K562 (cell line): ENCODE results near the gene HDAC1. TPM values are rescaled to one million over a fixed set of nuclear protein-coding genes. Genes with fewer than 3 reads are reported as not detected.

Experiments
- BRCA1 ChIP-seq, 2 experiments: fragments of 450-650 bp in 1 of 2; sonication (generic) in 1 of 2; formaldehyde crosslinking in 1 of 2; IDR thresholded peaks; 2 replicates each; pipeline versions ENCODE4 v1.5.0 to v1.6.1; 2017 to 2020; ENCODE audit warnings: mild to moderate bottlenecking in 1 of 2, missing genetic modification reagents in 1 of 2
- CBFB ChIP-seq: sonication (generic); formaldehyde crosslinking; IDR thresholded peaks from 2 replicates; pipeline ENCODE4 v1.4.0; 2020; ENCODE audit warnings: mild to moderate bottlenecking, missing genetic modification reagents
- CEBPB ChIP-seq: fragments of 450-650 bp; IDR thresholded peaks from 2 replicates; pipeline ENCODE4 v1.6.1; 2016; ENCODE audit warnings: missing genetic modification characterization, missing compliant biosample characterization
- CHAMP1 ChIP-seq: fragments of 450-650 bp; IDR thresholded peaks from 2 replicates; pipeline ENCODE4 v1.6.1; 2016; ENCODE audit warnings: mild to moderate bottlenecking
- EWSR1 ChIP-seq: fragments of 450-650 bp; IDR thresholded peaks from 2 replicates; pipeline ENCODE4 v1.6.1; 2018; ENCODE audit warnings: borderline replicate concordance, mild to moderate bottlenecking, low read depth, moderate library complexity; ENCODE audit not compliant: partially characterized antibody
- EZH2 ChIP-seq: IDR thresholded peaks from 2 replicates; pipeline ENCODE4 v1.6.1; 2012; ENCODE audit warnings: low read depth, mild to moderate bottlenecking, inconsistent platforms, low read length, borderline replicate concordance
- FOXM1 ChIP-seq, 2 experiments: fragments of 450-650 bp in 1 of 2; sonication (generic) in 1 of 2; formaldehyde crosslinking in 1 of 2; IDR thresholded peaks; 2 replicates each; pipeline versions ENCODE4 v1.6.1 to v1.9.0; 2017 to 2022; ENCODE audit warnings: low read depth in 2 of 2, mild to moderate bottlenecking in 2 of 2, missing genetic modification reagents in 1 of 2, moderate library complexity in 1 of 2
- MLLT1 ChIP-seq, 2 experiments: fragments of 450-650 bp; IDR thresholded peaks; 2 replicates each; pipeline ENCODE4 v1.6.1; 2016
- NR0B1 ChIP-seq: fragments of 450-650 bp; IDR thresholded peaks from one replicate; pipeline ENCODE4 v1.6.1; 2018; ENCODE audit warnings: mild to moderate bottlenecking, moderate library complexity; ENCODE audit not compliant: partially characterized antibody
- TAF15 ChIP-seq: fragments of 200-400 bp; formaldehyde crosslinking; IDR thresholded peaks from 2 replicates; pipeline ENCODE4 v1.6.1; 2017; ENCODE audit warnings: mild to moderate bottlenecking, low read depth, low read length, moderate library complexity
- ZNF165 ChIP-seq: fragments of 250-450 bp; sonication (Bioruptor Pico); IDR thresholded peaks from 2 replicates; pipeline ENCODE4 v1.4.0; 2020; ENCODE audit warnings: borderline replicate concordance
- ZNF318 ChIP-seq, 2 experiments: fragments of 450-650 bp; IDR thresholded peaks; 2 replicates each; pipeline ENCODE4 v1.6.1; 2016; ENCODE audit warnings: mild to moderate bottlenecking in 2 of 2, borderline replicate concordance in 1 of 2, low read depth in 1 of 2, moderate library complexity in 1 of 2
- polyA plus RNA-seq, 8 experiments: library from polyadenylated mRNA; depleted of rRNA in 4 of 8; stranded (reverse) in 5 of 8; unstranded in 3 of 8; fragments of >200 nt; fragmentation: Nextera tagmentation in 2 of 8; fragmentation: Illumina TruSeq in 1 of 8; extraction: Ambion mirVana in 2 of 8; extraction: Trizol in 1 of 8; gene quantifications; 2 replicates each; pipeline versions ENCODE4 v1.2.1 to v1.2.3, GENCODE V29; 2011 to 2014; ENCODE audit warnings: inconsistent platforms in 1 of 8, missing spikeins in 1 of 8
- total RNA-seq, 7 experiments: library from RNA; depleted of rRNA in 6 of 7; stranded (reverse); fragments of >200 nt in 6 of 7; fragmentation: Illumina TruSeq in 2 of 7; extraction: Trizol in 2 of 7; gene quantifications; 2 replicates each; pipeline versions ENCODE4 v1.2.1 to v1.2.3, GENCODE V29; 2011 to 2021; ENCODE audit warnings: low replicate concordance in 1 of 7

HDAC1 gene
- total and polyA plus RNA-seq, 9 of the 15 experiments (the other 6 are each of a cell fraction or from before 2014, with no cell fraction given) = 169 to 384 (median 193) TPM

GRCh38 chr1:32335790-32336590, 44.1 kb downstream of the HDAC1 start, which contains the start of gene MARCKSL1 (continued):
- TF ChIP-seq FOXM1 (IDR thresholded peaks at IDR 0.05; ENCODE audit: low read depth) (no peak), FOXM1 (CRISPR knock-in tag; IDR thresholded peaks at IDR 0.05; ENCODE audit: low read depth) (0 out of 2 replicates have a peak, but pooled peaks have one; percentile 28), NR0B1 (no peak), BRCA1 (IDR thresholded peaks at IDR 0.05) (no peak), BRCA1 (CRISPR knock-in tag; IDR thresholded peaks at IDR 0.05) (no peak), MLLT1 (IDR thresholded peaks at IDR 0.05) (no peak), CBFB (CRISPR knock-in tag) (no peak), ZNF318 (IDR thresholded peaks at IDR 0.05; ENCODE audit: borderline replicate concordance in 1 of 2, low read depth in 1 of 2) (no peak), CHAMP1 (no peak), CEBPB (tag) (no peak), ZNF165 (no peak), EZH2 (no peak), TAF15 (no peak), EWSR1 (no peak)
